VCaP (cell line): ENCODE data around the gene ATP1A4.

Experiments
- H3K27ac ChIP-seq: fragments of 450-650 bp; 2 replicates; pipeline ENCODE4 v1.5.1; 2017
- TF ChIP-seq, protein P1 (sequence below): fragments of 450-650 bp; conservative IDR thresholded peaks from 2 replicates; pipeline ENCODE4 v1.5.1; 2017; ENCODE audit warnings: mild to moderate bottlenecking, moderate library complexity

Gene ATP1A4

DNA sequence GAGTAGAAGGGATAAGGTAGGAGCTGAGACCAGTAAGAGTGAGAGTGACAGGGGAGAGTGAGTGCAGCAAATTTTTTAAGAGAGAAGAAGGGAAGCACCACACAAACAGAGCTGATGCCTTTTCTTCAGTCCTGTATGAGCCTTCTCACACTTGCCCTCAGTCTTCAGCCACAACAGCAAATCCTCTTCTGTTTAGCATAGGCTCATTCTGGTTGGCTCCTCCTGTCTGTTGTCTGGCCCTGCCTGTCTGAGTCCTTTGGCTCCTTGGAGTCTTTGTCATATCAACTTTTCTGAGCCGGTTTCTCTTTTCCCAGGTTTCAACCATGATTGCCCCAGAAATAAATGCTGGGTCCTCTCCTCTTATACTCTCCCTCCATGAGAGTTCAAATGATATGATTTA is 26.3 kb downstream of the ATP1A4 start:
- no peak overlapping the region for H3K27ac ChIP-seq
- TF ChIP-seq, protein P1, sequence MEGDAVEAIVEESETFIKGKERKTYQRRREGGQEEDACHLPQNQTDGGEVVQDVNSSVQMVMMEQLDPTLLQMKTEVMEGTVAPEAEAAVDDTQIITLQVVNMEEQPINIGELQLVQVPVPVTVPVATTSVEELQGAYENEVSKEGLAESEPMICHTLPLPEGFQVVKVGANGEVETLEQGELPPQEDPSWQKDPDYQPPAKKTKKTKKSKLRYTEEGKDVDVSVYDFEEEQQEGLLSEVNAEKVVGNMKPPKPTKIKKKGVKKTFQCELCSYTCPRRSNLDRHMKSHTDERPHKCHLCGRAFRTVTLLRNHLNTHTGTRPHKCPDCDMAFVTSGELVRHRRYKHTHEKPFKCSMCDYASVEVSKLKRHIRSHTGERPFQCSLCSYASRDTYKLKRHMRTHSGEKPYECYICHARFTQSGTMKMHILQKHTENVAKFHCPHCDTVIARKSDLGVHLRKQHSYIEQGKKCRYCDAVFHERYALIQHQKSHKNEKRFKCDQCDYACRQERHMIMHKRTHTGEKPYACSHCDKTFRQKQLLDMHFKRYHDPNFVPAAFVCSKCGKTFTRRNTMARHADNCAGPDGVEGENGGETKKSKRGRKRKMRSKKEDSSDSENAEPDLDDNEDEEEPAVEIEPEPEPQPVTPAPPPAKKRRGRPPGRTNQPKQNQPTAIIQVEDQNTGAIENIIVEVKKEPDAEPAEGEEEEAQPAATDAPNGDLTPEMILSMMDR: no peak

DNA sequence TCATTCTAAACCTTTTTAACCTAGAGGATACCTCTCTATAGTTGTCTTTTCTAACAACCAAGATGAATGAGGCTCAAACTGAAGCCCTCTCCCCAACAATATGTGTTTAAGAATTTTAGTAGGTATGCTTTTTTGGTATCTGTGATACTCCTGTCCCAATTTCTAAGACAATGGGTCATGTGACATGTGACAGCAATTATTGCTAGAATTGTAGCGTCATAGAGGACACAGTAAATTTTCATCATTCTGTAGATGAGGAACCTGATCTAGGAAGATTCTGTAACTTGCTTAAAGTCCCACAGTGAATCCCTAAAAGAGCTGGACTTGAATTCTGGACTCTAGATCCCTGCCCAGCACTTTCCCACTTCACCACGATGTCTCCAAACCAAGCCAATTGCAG is 27.3 kb downstream of the ATP1A4 start:
- no peak overlapping the region for H3K27ac ChIP-seq
- TF ChIP-seq, protein P1: no peak

DNA sequence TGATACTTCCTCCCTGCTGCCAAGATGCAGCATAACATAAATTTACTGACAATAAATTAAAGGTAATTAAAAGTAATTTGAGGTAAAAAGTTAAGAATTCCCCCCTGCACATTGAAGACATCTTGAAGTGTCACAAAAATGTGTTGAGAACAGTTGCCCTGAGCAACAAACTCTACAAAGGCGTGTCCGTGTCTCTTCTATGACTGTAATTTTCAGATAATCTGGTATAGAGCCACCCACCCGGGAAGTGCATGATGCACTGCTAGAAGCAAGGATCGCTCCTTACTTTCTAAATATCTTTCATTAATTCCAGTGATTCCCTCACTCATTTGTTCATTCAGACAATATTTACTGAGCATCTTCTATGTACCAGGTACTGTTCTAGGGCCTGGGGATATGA is 27.9 kb downstream of the ATP1A4 start:
- TF ChIP-seq, protein P1: no peak
- no peak overlapping the region for H3K27ac ChIP-seq

DNA sequence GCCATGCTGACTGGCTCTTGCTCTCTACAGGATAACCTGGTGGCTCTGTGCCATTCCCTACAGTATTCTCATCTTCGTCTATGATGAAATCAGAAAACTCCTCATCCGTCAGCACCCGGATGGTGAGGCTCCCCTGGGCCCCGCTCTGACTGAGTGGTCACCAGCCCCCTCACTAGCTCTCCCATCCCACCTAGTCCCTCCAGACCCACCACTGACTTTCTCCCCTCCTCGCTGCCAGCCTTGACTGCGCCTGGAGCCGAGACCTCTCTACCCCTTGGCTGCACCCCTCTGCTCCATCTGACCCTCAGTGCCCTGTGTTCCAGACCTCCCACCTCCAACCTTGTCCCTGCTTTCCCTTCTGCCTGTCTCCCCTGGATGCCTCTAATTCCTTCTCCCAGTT is 34.8 kb downstream of the ATP1A4 start:
- H3K27ac ChIP-seq: no peak overlapping the region
- TF ChIP-seq, protein P1: no peak

DNA sequence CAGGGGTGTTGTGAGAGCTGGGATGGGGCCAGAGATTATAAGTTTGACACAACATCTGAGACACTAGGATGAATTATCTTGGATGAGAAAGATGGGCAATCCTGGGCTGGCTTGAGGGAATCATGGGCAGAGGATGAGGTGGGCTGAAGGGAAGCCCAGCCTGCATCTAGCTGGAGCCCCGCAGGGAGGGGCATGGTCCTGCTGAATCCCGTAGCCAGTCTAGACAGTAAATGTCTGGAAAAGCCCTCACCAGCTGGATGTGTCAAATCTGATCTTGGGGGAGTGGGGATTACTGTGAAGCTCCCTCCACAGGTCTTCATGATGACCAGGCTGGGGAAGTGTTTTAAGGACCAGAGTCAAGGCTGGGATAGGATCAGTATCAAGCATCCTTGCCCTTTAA is 35.3 kb downstream of the ATP1A4 start:
- TF ChIP-seq, protein P1: no peak
- H3K27ac ChIP-seq: no peak overlapping the region

DNA sequence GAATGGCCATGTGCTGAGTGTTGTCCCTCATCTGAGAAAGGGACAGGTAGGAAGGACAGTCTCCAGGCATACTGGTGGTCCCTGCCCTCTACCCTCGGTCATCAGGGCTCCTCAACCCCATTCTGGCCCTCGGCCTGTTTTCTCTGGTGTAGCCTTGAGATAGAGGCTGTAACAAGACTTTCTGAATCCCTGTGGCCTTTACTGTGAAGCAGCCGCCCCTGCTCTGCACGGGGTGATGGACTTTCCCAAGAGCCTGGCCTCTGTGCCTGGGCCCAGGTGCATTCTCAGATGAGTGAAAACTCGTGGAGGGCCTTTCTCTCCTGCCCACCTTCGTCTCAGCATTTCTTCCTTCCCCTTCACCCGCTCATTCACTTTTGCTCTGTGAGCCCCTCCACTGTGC is 36.0 kb downstream of the ATP1A4 start:
- H3K27ac ChIP-seq: no peak overlapping the region
- TF ChIP-seq, protein P1: no peak

DNA sequence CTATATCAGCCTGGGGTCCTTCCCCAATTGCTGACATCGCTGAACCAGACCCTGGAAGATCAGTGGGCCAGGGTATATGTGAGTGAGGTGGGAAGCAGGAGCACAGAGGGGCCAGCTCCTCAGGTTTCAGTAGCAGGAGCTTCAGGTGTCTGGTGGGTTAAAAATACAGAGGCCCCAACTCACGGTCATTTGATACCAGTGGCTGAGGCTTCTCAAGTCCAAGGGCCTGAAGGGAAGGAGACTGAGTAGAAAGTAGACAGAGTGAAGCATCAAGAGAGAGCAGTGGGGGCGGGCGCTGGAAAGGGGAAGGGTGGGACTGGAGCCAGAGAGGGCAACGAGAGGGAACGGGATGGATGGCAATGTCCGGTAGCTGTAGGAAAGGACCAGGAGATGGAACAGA is 36.9 kb downstream of the ATP1A4 start:
- TF ChIP-seq, protein P1: no peak
- no peak overlapping the region for H3K27ac ChIP-seq
